Trophoblast cell (in vitro differentiated cells and primary cell): ENCODE data around the gene POC1B.

ENCODE experiments used
- DNase-seq, 2 donors: peaks; one replicate each; pipeline ENCODE4 v3.0.0-alpha.2; 2016
- H2AFZ ChIP-seq: 2 replicates; pipeline ENCODE4 v1.6.1; 2013; ENCODE audit warnings: low read length, moderate library complexity, mild to moderate bottlenecking; ENCODE audit not compliant: insufficient read depth, poor library complexity
- H2AK5ac ChIP-seq: 2 replicates; pipeline ENCODE4 v1.6.1; 2013; ENCODE audit warnings: mild to moderate bottlenecking, low read length
- H2BK120ac ChIP-seq: 2 replicates; pipeline ENCODE4 v1.6.1; 2013; ENCODE audit warnings: low read length, mild to moderate bottlenecking, moderate library complexity; ENCODE audit not compliant: insufficient read depth, poor library complexity
- H2BK12ac ChIP-seq: 2 replicates; pipeline ENCODE4 v1.6.1; 2013; ENCODE audit warnings: mild to moderate bottlenecking, low read length, moderate library complexity
- H2BK5ac ChIP-seq: 2 replicates; pipeline ENCODE4 v1.6.1; 2013; ENCODE audit warnings: low read length, low read depth, moderate library complexity, mild to moderate bottlenecking; ENCODE audit not compliant: poor library complexity
- H3K14ac ChIP-seq: 2 replicates; pipeline ENCODE4 v1.6.1; 2013; ENCODE audit warnings: mild to moderate bottlenecking, low read length
- H3K18ac ChIP-seq: 2 replicates; pipeline ENCODE4 v1.6.1; 2013; ENCODE audit warnings: mild to moderate bottlenecking, low read length
- H3K23ac ChIP-seq: 2 replicates; pipeline ENCODE4 v1.6.1; 2013; ENCODE audit warnings: low read length
- H3K27ac ChIP-seq: 2 replicates; pipeline ENCODE4 v1.5.1; 2013; ENCODE audit warnings: low read depth, mild to moderate bottlenecking, inconsistent platforms, low read length, moderate library complexity
- H3K27me3 ChIP-seq: 2 replicates; pipeline ENCODE4 v1.6.1; 2013; ENCODE audit warnings: inconsistent platforms, mild to moderate bottlenecking, low read length, moderate library complexity; ENCODE audit not compliant: insufficient read depth
- H3K36me3 ChIP-seq, 2 experiments: 1 replicate in 1 of 2; 2 replicates in 1 of 2; pipeline ENCODE4 v1.6.1; 2013; ENCODE audit warnings: low read length in 2 of 2, mild to moderate bottlenecking in 2 of 2, moderate library complexity in 1 of 2; ENCODE audit not compliant: insufficient read depth in 2 of 2, control insufficient read depth in 1 of 2
- H3K4ac ChIP-seq: 2 replicates; pipeline ENCODE4 v1.6.1; 2013; ENCODE audit warnings: low read depth, mild to moderate bottlenecking, low read length, moderate library complexity
- H3K4me1 ChIP-seq, 2 experiments: 1 replicate in 1 of 2; 2 replicates in 1 of 2; pipeline ENCODE4 v1.6.1; 2013; ENCODE audit warnings: low read length in 2 of 2, mild to moderate bottlenecking in 2 of 2, moderate library complexity in 1 of 2; ENCODE audit not compliant: insufficient read depth in 2 of 2, control insufficient read depth in 1 of 2
- H3K4me2 ChIP-seq: 2 replicates; pipeline ENCODE4 v1.6.1; 2013; ENCODE audit warnings: inconsistent platforms, mild to moderate bottlenecking, low read length, moderate library complexity
- H3K4me3 ChIP-seq: 2 replicates; pipeline ENCODE4 v1.5.1; 2013; ENCODE audit warnings: mild to moderate bottlenecking, low read depth, low read length, inconsistent platforms
- H3K79me1 ChIP-seq: one replicate; pipeline ENCODE4 v1.6.1; 2013; ENCODE audit warnings: low read length
- H3K79me2 ChIP-seq: 2 replicates; pipeline ENCODE4 v1.6.1; 2013; ENCODE audit warnings: low read length, mild to moderate bottlenecking; ENCODE audit not compliant: control insufficient read depth, insufficient read depth, poor library complexity
- H3K9ac ChIP-seq: 2 replicates; pipeline ENCODE4 v1.6.1; 2013; ENCODE audit warnings: mild to moderate bottlenecking, low read length
- H3K9me3 ChIP-seq: 2 replicates; pipeline ENCODE4 v1.6.1; 2013; ENCODE audit warnings: low read depth, mild to moderate bottlenecking, control low read depth, inconsistent platforms, low read length; ENCODE audit not compliant: insufficient read depth
- H4K12ac ChIP-seq: 2 replicates; pipeline ENCODE4 v1.6.1; 2013; ENCODE audit warnings: low read depth, mild to moderate bottlenecking, low read length, moderate library complexity
- H4K8ac ChIP-seq: 2 replicates; pipeline ENCODE4 v1.6.1; 2013; ENCODE audit warnings: low read depth, mild to moderate bottlenecking, low read length, moderate library complexity
- H4K91ac ChIP-seq: one replicate; pipeline ENCODE4 v1.6.1; 2013; ENCODE audit warnings: low read depth, mild to moderate bottlenecking, low read length, moderate library complexity
- WGBS: extraction: QIAGEN DNeasy Blood & Tissue Kit; methylation state at CpG from one replicate; pipeline ENCODE4 v1.1.7; 2013; ENCODE audit warnings: missing lambda C conversion rate; ENCODE audit not compliant: insufficient read length, insufficient coverage; ENCODE audit errors: extremely low coverage; 5-methylcytosine and 5-hydroxymethylcytosine counted together

The POC1B gene

DNA sequence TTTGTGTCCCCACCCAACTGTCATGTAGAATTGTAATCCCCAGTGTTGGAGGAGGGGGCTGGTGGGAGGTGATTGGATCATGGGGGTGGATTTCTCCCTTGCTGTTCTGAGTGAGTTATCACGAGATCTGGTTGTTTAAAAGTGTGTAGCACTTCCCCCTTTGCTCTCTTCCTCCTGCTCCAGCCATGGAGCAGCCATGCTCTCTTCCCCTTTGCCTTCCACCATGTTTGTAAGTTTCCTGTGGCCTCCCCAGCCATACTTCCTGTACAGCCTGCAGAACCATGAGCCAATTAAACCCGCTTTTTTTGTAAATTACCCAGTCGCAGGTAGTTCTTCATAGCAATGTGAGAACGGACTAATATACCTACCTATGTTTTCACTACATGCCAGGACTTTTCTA is 2.6 kb upstream of the POC1B start:
- Histone ChIP-seq H3K4ac (no peak overlapping the region), H2AFZ (no peak overlapping the region), H3K27me3 (no peaks in the 10 kb centered on the region), H2BK5ac (no peak overlapping the region), H3K27ac (no peak overlapping the region), H3K9me3 (no peaks in the 10 kb centered on the region), H3K36me3 (peaks cover 0 to 3% of the 10 kb centered on the region in 2 experiments), H3K4me3 (no peak overlapping the region), H4K91ac (no peak overlapping the region), H2BK120ac (no peak overlapping the region), H3K4me2 (no peak overlapping the region), H3K4me1 (peaks cover 0 to 3% of the 10 kb centered on the region in 2 experiments), H2BK12ac (no peak overlapping the region), H3K9ac (no peak overlapping the region), H3K14ac (no peak overlapping the region), H3K18ac (no peak overlapping the region), H4K12ac (no peak overlapping the region), H4K8ac (no peak overlapping the region), H3K23ac (no peak overlapping the region), H2AK5ac (no peak overlapping the region), H3K79me1 (peaks cover 9% of the 10 kb centered on the region), H3K79me2 (peaks cover 4% of the 10 kb centered on the region)
- WGBS: no CpG with 5 or more reads among the region's 4 CpGs
- DNase-seq: no peak

DNA sequence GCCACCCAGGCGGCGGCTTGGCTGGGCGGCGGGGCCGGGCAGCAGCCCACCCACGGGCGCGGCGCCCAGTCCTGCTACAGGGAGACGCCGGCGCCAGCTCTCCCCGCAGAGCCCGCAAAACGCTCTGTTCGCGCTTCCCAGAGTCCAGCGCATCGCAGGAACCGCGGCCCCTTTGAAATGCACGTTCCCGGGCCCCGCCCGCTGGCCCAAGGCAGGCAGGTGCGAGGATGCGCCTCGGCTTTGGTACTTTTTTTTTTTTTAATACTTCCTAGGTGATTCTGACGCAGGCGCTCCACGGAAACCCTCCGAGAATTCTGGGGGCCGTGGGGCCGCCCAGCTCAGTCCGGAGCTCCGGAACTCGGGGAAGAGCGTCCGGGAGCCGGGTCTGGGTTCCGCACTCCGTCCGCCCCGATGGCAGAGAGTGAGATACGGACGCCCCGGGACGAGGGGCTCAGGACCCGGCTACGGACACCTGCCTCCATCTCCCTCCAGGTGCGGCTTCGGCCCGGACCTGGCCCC is 483 bp downstream of the POC1B start:
- peak overlapping the region; percentile 78 for H4K8ac ChIP-seq
- peak overlapping the region; percentile 38 for H3K9ac ChIP-seq
- H3K27me3 ChIP-seq: no peaks in the 10 kb centered on the region
- H3K14ac ChIP-seq: peak overlapping the region; percentile 26
- peaks cover 4% of the 10 kb centered on the region for H3K79me2 ChIP-seq
- peak overlapping the region; percentile 33 for H3K18ac ChIP-seq
- H4K91ac ChIP-seq: peak overlapping the region; percentile 29
- peak overlapping the region; percentile 86 for H2AFZ ChIP-seq
- peaks cover 2 to 5% of the 10 kb centered on the region in 2 experiments for H3K36me3 ChIP-seq
- H3K23ac ChIP-seq: no peak overlapping the region
- H2AK5ac ChIP-seq: no peak overlapping the region
- H3K79me1 ChIP-seq: peaks cover 9% of the 10 kb centered on the region
- no CpG with 5 or more reads among the region's 53 CpGs for WGBS
- H3K4me3 ChIP-seq: peak overlapping the region; percentile 86
- no peak overlapping the region for H2BK5ac ChIP-seq
- no peak overlapping the region for H2BK12ac ChIP-seq
- peaks cover 0 to 3% of the 10 kb centered on the region in 2 experiments for H3K4me1 ChIP-seq
- DNase-seq: peak; percentile 9 to 58
- H3K9me3 ChIP-seq: no peaks in the 10 kb centered on the region
- H3K27ac ChIP-seq: peak overlapping the region; percentile 73
- H2BK120ac ChIP-seq: peak overlapping the region; percentile 18
- H3K4me2 ChIP-seq: peak overlapping the region; percentile 91
- no peak overlapping the region for H3K4ac ChIP-seq
- H4K12ac ChIP-seq: peak overlapping the region; percentile 63

DNA sequence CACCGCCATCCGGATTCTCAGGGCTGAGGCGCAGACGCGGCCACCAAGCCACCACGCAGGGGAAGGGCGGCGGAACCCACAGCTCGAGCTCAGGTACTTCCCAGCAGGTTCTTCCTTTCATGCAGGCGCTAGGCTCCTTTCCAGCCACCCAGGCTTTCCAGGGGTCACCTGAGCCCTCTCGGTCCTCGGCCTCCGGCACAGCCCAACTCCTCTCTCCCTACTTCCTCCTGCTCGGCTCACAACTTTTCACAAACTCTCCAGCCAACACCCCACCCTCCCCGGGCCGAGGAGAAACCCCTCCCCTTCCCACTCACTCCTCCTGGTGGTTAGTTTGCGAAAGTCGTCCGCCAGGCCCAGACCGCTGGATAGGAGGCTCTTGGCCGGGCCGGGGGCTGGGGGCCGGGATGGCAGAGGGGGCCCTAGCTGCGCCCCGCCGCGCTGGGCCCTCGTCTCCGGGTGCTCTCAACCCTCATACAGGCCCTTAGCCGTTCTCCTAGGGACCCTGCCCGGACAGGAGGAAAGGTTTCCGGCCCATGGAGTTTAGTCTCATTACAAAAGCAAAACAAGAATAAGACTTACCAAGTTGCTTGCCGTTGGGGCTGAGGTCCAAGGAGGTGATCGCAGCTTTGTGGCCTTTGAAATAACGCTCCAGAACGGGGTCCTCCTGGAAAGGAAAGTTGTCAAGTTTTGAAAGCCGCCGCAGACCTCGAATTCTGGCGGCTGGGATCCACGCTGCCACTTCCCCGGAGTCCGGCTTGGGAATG is 1.1 kb downstream of the POC1B start, which contains the start of gene GALNT4:
Gene GALNT4 (minus strand): TSS at position 256 of the 764 bp plus-strand sequence. CDS start 247 bp downstream, at position 9.
- Histone ChIP-seq H4K91ac (peak within 1 kb of the TSS; percentile 69), H3K9ac (peak within 1 kb of the TSS; percentile 63), H3K27ac (peak within 1 kb of the TSS; percentile 73), H4K12ac (peak within 1 kb of the TSS; percentile 80), H3K27me3 (no peaks in the 10 kb centered on the region), H2AK5ac (no peak within 1 kb of the TSS), H3K18ac (peak within 1 kb of the TSS; percentile 90), H4K8ac (peak within 1 kb of the TSS; percentile 96), H2AFZ (peak within 1 kb of the TSS; percentile 86), H2BK5ac (peak within 1 kb of the TSS; percentile 71), H3K79me2 (peaks cover 4% of the 10 kb centered on the region), H3K14ac (peak within 1 kb of the TSS; percentile 80), H3K4ac (peak within 1 kb of the TSS; percentile 39), H3K4me2 (peak within 1 kb of the TSS; percentile 91), H2BK12ac (peak within 1 kb of the TSS; percentile 27), H3K9me3 (no peaks in the 10 kb centered on the region), H3K23ac (no peak within 1 kb of the TSS), H3K4me1 (peaks cover 0 to 3% of the 10 kb centered on the region in 2 experiments), H2BK120ac (peak within 1 kb of the TSS; percentile 85), H3K36me3 (peaks cover 2 to 5% of the 10 kb centered on the region in 2 experiments), H3K4me3 (peak within 1 kb of the TSS; percentile 86), H3K79me1 (peaks cover 9% of the 10 kb centered on the region)
- WGBS: no CpG with 5 or more reads among the region's 43 CpGs
- peak; percentile 78 to 85 for DNase-seq

DNA sequence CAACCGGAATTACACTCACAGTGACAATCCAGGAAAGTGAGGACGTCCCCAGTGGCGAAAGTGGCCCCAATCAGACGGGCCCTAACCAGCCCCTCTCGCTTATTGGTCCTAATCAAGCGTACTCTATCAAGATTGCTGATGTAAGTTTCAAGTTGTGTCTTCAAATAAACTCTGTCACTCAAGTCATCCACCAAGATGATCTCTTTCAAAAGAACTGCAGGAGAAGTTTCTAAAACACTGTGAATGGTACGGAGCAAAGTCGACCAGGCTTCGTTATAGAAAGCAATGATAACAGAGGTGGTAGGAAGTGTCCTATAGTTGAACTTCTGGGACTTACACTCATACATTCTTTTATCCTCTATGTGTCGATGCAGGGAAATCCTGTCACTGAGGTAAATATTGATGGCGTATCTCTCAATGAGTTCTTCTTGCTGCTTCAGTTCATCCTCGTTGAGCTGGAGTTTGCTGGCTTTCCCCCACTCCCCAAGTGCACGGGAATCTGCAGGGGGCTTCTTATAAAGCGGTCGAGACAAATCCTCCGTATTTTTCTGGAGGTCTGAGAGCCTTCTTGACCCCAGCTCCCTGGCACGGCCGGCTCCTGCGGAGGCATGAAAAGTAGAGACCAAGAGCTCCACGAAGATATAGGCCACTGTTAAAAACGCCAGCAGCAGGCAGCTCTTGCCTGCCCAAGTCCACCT is 1.9 kb downstream of the POC1B start:
- no peaks in the 10 kb centered on the region for H3K27me3 ChIP-seq
- peaks cover 9% of the 10 kb centered on the region for H3K79me1 ChIP-seq
- H3K14ac ChIP-seq: peak overlapping the region; percentile 80
- peak overlapping the region; percentile 90 for H3K18ac ChIP-seq
- no peak overlapping the region for H2BK5ac ChIP-seq
- peak overlapping the region; percentile 27 for H2BK12ac ChIP-seq
- H3K4ac ChIP-seq: peak overlapping the region; percentile 39
- peak overlapping the region; percentile 81 for H3K4me3 ChIP-seq
- peak overlapping the region; percentile 85 for H2BK120ac ChIP-seq
- H3K36me3 ChIP-seq: peaks cover 2 to 5% of the 10 kb centered on the region in 2 experiments
- no peak for DNase-seq
- peak overlapping the region; percentile 14 for H3K27ac ChIP-seq
- H2AFZ ChIP-seq: peak overlapping the region; percentile 86
- WGBS: no CpG with 5 or more reads among the region's 21 CpGs
- peaks cover 4% of the 10 kb centered on the region for H3K79me2 ChIP-seq
- peak overlapping the region; percentile 96 for H4K8ac ChIP-seq
- H3K9ac ChIP-seq: peak overlapping the region; percentile 63
- H3K4me1 ChIP-seq: peaks cover 0 to 3% of the 10 kb centered on the region in 2 experiments
- H3K4me2 ChIP-seq: peak overlapping the region; percentile 91
- peak overlapping the region; percentile 80 for H4K12ac ChIP-seq
- H4K91ac ChIP-seq: peak overlapping the region; percentile 69
- no peak overlapping the region for H3K23ac ChIP-seq
- H2AK5ac ChIP-seq: no peak overlapping the region
- H3K9me3 ChIP-seq: no peaks in the 10 kb centered on the region
